OCI-LY7 (cell line): Measurements from ENCODE around the gene KIF9. TPM values are rescaled to one million over a fixed set of nuclear protein-coding genes. Genes with fewer than 3 reads are reported as not detected.

Source experiments
- BruUV-seq: library from RNA; stranded (reverse); fragments of 400-500 nt; replicated peaks from 2 replicates; lab custom pipeline; 2021; lab: Mats Ljungman, UMichigan
- CTCF ChIA-PET: fragments of 300-600 bp; sonication (Branson Sonifier 250); formaldehyde crosslinking; loops from one replicate; lab custom pipeline; 2022; ENCODE audit warnings: antibody characterized with exemption; ENCODE audit not compliant: unreplicated experiment; lab: Charles Lee
- POLR2A ChIA-PET: fragments of 300-600 bp; sonication (Branson Sonifier 250); formaldehyde crosslinking; loops from one replicate; lab custom pipeline; 2022; ENCODE audit warnings: antibody characterized with exemption; lab: Charles Lee
- DNase-seq: peaks from one replicate; pipeline ENCODE4 v3.0.0-alpha.2; 2015; ENCODE audit warnings: low spot score
- H2AFZ ChIP-seq: fragments of 200-600 bp; sonication (generic), shearing (Covaris generic); 2 replicates; pipeline ENCODE4 v1.6.1; 2014; ENCODE audit warnings: mild to moderate bottlenecking, antibody characterized with exemption, low read length, moderate library complexity
- H3K27ac ChIP-seq: fragments of 200-600 bp; sonication (generic); 2 replicates; pipeline ENCODE4 v1.5.1; 2014; ENCODE audit warnings: mixed run types, low read depth, mild to moderate bottlenecking, moderate library complexity, low read length, inconsistent platforms; ENCODE audit not compliant: poor library complexity, severe bottlenecking
- H3K36me3 ChIP-seq: fragments of 200-600 bp; sonication (generic); 2 replicates; pipeline ENCODE4 v1.6.1; 2014; ENCODE audit warnings: mild to moderate bottlenecking, antibody characterized with exemption, low read length, moderate library complexity, mixed read lengths; ENCODE audit not compliant: insufficient read depth
- H3K4me1 ChIP-seq: fragments of 200-600 bp; sonication (generic); 2 replicates; pipeline ENCODE4 v1.5.1; 2014; ENCODE audit warnings: mild to moderate bottlenecking, low read length; ENCODE audit not compliant: insufficient read depth, poor library complexity, severe bottlenecking
- H3K4me2 ChIP-seq: fragments of 200-600 bp; sonication (generic); 2 replicates; pipeline ENCODE4 v1.6.1; 2014; ENCODE audit warnings: mild to moderate bottlenecking, low read length
- H3K4me3 ChIP-seq: fragments of 200-600 bp; sonication (generic); 2 replicates; pipeline ENCODE4 v1.5.1; 2014; ENCODE audit warnings: mild to moderate bottlenecking, low read depth, low read length; ENCODE audit not compliant: poor library complexity, severe bottlenecking
- H3K79me2 ChIP-seq: fragments of 200-600 bp; sonication (generic); 2 replicates; pipeline ENCODE4 v1.6.1; 2016; ENCODE audit warnings: low read depth, mild to moderate bottlenecking, low read length, moderate library complexity, mixed read lengths; ENCODE audit not compliant: insufficient read depth
- H3K9me2 ChIP-seq: fragments of 200-600 bp; sonication (generic); 2 replicates; pipeline ENCODE4 v1.6.1; 2016; ENCODE audit warnings: mild to moderate bottlenecking, low read length, mixed read lengths; ENCODE audit not compliant: insufficient read depth
- H3K9me3 ChIP-seq: fragments of 200-600 bp; sonication (generic); 2 replicates; pipeline ENCODE4 v1.6.1; 2014; ENCODE audit warnings: mild to moderate bottlenecking, mixed run types, low read length, mixed read lengths
- H4K20me1 ChIP-seq: fragments of 200-600 bp; sonication (generic); 2 replicates; pipeline ENCODE4 v1.6.1; 2014; ENCODE audit warnings: mild to moderate bottlenecking, antibody characterized with exemption, low read length, moderate library complexity, mixed read lengths; ENCODE audit not compliant: insufficient read depth
- EZH2phosphoT487 ChIP-seq: fragments of 200-600 bp; sonication (generic); IDR thresholded peaks from 2 replicates; pipeline ENCODE4 v1.6.1; 2018; ENCODE audit warnings: low read depth, borderline replicate concordance, mild to moderate bottlenecking, mixed run types, antibody characterized with exemption, low read length, moderate library complexity, mixed read lengths
- intact Hi-C: fragments of 100-400 bp; cut with micrococcal nuclease; formaldehyde crosslinking; loops from one replicate; pipeline ENCODE4 v1.10.0; 2022; ENCODE audit not compliant: unreplicated experiment
- total RNA-seq, 2 experiments: library from RNA; depleted of rRNA in 1 of 2; stranded (reverse); fragments of >200 nt in 1 of 2; shearing (Covaris generic) in 1 of 2; gene quantifications; 2 replicates each; pipeline ENCODE4 v1.2.3, GENCODE V29; 2014 to 2022
- TF ChIP-seq, protein P1 (sequence below): fragments of 200-600 bp; sonication (generic); conservative IDR thresholded peaks from 2 replicates; pipeline ENCODE4 v1.5.1; 2014; ENCODE audit warnings: mild to moderate bottlenecking, antibody characterized with exemption, low read length, moderate library complexity, mixed read lengths

The KIF9 gene
- total RNA-seq, 2 experiments from 2014 or later = 11.0 to 11.7 TPM

DNA sequence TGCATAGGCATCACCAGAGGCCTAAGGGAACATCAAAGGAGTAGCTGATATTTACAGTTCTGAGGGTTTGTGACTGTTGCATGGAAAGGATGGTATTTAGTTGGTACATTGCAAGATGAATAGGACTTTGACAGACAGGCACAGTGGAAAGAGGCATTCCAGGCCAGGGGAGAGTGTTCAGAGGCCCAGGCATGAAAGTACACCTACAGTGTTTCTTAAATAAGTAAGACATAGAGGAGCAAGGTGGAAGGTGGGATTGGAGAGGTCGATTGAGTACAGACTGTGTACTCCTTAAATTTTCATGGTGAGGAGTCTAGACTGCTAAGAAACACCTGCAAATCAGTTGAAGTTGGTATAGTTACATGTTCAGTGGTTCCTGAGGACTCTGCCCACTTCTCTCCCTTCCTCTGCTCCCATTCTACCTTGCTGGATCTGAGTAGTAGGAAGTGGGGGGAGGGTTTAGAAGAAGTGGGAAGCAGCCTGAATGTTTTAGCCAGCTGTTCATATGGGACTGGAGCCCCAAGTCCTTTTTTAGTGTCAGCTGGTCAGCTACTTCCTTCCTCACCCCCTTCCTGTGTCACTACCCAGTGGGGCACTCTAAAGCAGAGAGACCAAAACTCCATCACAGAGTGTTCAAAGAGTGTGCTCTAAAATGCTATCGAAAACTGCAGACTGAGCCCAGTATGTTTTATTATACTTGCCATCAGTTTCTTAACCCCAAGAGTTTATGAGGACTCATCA is 14.1 kb upstream of the KIF9 start:
- no TSS peak for BruUV-seq
- DNase-seq = peak; percentile 24
- H3K36me3 ChIP-seq = peaks cover 40% of the 10 kb centered on the region
- no peaks in the 10 kb centered on the region for H3K9me3 ChIP-seq
- H3K79me2 ChIP-seq = peaks cover 83% of the 10 kb centered on the region
- no peaks in the 10 kb centered on the region for H3K9me2 ChIP-seq
- H3K4me3 ChIP-seq = peak overlapping the region; percentile 45
- TF ChIP-seq, protein P1, sequence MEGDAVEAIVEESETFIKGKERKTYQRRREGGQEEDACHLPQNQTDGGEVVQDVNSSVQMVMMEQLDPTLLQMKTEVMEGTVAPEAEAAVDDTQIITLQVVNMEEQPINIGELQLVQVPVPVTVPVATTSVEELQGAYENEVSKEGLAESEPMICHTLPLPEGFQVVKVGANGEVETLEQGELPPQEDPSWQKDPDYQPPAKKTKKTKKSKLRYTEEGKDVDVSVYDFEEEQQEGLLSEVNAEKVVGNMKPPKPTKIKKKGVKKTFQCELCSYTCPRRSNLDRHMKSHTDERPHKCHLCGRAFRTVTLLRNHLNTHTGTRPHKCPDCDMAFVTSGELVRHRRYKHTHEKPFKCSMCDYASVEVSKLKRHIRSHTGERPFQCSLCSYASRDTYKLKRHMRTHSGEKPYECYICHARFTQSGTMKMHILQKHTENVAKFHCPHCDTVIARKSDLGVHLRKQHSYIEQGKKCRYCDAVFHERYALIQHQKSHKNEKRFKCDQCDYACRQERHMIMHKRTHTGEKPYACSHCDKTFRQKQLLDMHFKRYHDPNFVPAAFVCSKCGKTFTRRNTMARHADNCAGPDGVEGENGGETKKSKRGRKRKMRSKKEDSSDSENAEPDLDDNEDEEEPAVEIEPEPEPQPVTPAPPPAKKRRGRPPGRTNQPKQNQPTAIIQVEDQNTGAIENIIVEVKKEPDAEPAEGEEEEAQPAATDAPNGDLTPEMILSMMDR = no peak
- no peak overlapping the region for H2AFZ ChIP-seq
- CTCF ChIA-PET = no interaction called here
- POLR2A ChIA-PET = interaction anchor here (1.1 to 1.6 kb wide), 4 partner anchors 7 to 25 kb away, joined by 3 to 6 read pairs (median 4); no protein-coding TSS in a partner anchor
- H4K20me1 ChIP-seq = no peaks in the 10 kb centered on the region
- intact Hi-C loops = no loop called here
- peaks cover 69% of the 10 kb centered on the region for H3K4me1 ChIP-seq
- peak overlapping the region; percentile 55 for H3K27ac ChIP-seq
- H3K4me2 ChIP-seq = peak overlapping the region; percentile 71

DNA sequence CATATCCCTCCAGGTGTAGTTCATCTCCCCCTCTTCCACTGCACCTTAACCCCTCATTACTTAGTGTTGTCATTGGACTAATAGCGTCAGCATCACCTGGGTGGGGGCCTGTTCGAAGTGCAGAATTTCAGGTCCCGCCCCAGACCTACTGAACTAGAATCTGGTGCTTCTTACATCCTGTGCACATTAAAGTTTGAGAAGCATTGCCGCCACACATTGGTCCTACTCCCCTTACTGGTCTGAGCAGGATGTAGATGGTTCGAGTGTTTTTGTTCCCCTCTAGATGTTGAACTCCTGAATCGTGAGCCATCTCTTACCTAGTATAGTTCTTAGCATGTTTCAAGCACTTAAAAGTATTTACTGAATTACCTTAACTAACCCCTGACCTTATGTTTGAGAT is 13.4 kb upstream of the KIF9 start:
- intact Hi-C loops = no loop called here
- Histone ChIP-seq H3K79me2 (peaks cover 85% of the 10 kb centered on the region), H3K9me2 (no peaks in the 10 kb centered on the region), H2AFZ (no peak overlapping the region; the same call in 1 of the 2 replicates), H3K4me3 (peak overlapping the region; percentile 45), H3K4me2 (peak overlapping the region; percentile 71), H4K20me1 (no peaks in the 10 kb centered on the region), H3K9me3 (no peaks in the 10 kb centered on the region), H3K36me3 (peaks cover 39% of the 10 kb centered on the region), H3K4me1 (peaks cover 77% of the 10 kb centered on the region), H3K27ac (peak overlapping the region; percentile 55)
- peak; percentile 64 for DNase-seq
- BruUV-seq = no TSS peak
- POLR2A ChIA-PET = no interaction called here
- TF ChIP-seq EZH2phosphoT487 = no peak
- TF ChIP-seq, protein P1 = no peak
- CTCF ChIA-PET = no interaction called here

DNA sequence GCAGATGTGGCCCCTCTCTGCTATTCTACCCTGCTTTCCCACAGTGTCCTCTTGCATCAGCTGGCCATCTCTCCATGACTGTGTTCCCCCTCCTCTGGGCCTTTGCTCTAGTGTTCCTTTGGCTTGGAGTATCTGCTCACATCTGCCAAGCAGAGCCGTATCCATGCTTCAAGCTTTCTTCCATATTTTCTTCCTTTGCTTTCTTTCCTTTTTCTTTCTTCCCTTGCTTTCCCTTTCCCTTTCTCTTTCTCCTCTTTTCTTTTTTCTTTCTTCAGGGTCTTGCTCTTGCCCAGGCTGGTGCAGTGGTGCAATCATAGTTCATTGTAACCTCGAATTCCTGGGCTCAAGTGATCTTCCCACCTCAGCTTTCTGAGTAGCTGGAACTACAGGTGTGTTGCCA is 12.7 kb upstream of the KIF9 start:
- TF ChIP-seq EZH2phosphoT487 = no peak
- TF ChIP-seq, protein P1 = no peak
- Histone ChIP-seq H3K36me3 (peaks cover 45% of the 10 kb centered on the region), H3K4me2 (peak overlapping the region; percentile 71; the same call in 1 of the 2 replicates), H3K79me2 (peaks cover 89% of the 10 kb centered on the region), H3K4me1 (peaks cover 84% of the 10 kb centered on the region), H2AFZ (no peak overlapping the region), H3K4me3 (no peak overlapping the region), H3K9me2 (no peaks in the 10 kb centered on the region), H4K20me1 (no peaks in the 10 kb centered on the region), H3K27ac (peak overlapping the region; percentile 55), H3K9me3 (no peaks in the 10 kb centered on the region)
- no TSS peak for BruUV-seq
- ChIA-PET CTCF (no interaction called here), POLR2A (interaction anchor here (0.8 to 1.1 kb wide), 2 partner anchors 8 to 9 kb away, joined by 3 read pairs; no protein-coding TSS in a partner anchor)
- intact Hi-C loops = no loop called here
- DNase-seq = no peak
